ENCODE measurements around the gene DGCR8. TPM values are rescaled to one million over a fixed set of nuclear protein-coding genes. Genes with fewer than 3 reads are reported as not detected.

The DGCR8 gene
- total RNA-seq, 1 donor from 2014 or later: 29.0 TPM

GRCh38 chr22:20069331-20070042, 10.6 kb upstream of the DGCR8 start:
- H3K27ac ChIP-seq (ENCODE audit: low read depth, low read length): no peak overlapping the region
- H3K27me3 Mint-ChIP-seq (ENCODE audit: low read depth, unreplicated experiment): no peaks in the 10 kb centered on the region
- H3K9me3 Mint-ChIP-seq (ENCODE audit: unreplicated experiment): no peaks in the 10 kb centered on the region
- H2AFZ ChIP-seq (ENCODE audit: low read depth, low read length): no peak overlapping the region
- H3K4me3 ChIP-seq (ENCODE audit: insufficient read depth, low read depth, low read length): no peak overlapping the region
- DNase-seq (ENCODE audit: low read depth) (no peak), FAIRE-seq (no peak)
- H3K4me1 ChIP-seq (ENCODE audit: insufficient read depth, low read length): no peaks in the 10 kb centered on the region
- no peaks in the 10 kb centered on the region for H3K9me3 ChIP-seq (ENCODE audit: insufficient read depth, low read depth, low read length)
- no peak for TF ChIP-seq EZH2 (IDR thresholded peaks at IDR 0.05; ENCODE audit: insufficient read depth, low read length)
- TF ChIP-seq CTCF (IDR thresholded peaks at IDR 0.05; ENCODE audit: insufficient read depth, low read depth, low read length): no peak
- H3K36me3 ChIP-seq (ENCODE audit: insufficient read depth, low read length): no peaks in the 10 kb centered on the region
- no peak overlapping the region for H3K27ac Mint-ChIP-seq (ENCODE audit: unreplicated experiment)
- H4K20me1 ChIP-seq (ENCODE audit: insufficient read depth, low read length): no peaks in the 10 kb centered on the region
- no peak overlapping the region for H3K9ac ChIP-seq (ENCODE audit: low read length)
- H3K27me3 ChIP-seq (ENCODE audit: insufficient read depth, low read length): no peaks in the 10 kb centered on the region
- H3K4me2 ChIP-seq (ENCODE audit: low read length): no peak overlapping the region
- H3K4me1 Mint-ChIP-seq (ENCODE audit: low read depth, unreplicated experiment): no peaks in the 10 kb centered on the region
- no peak overlapping the region for H3K4me3 Mint-ChIP-seq (ENCODE audit: unreplicated experiment)
- peaks cover 1% of the 10 kb centered on the region for H3K36me3 Mint-ChIP-seq (ENCODE audit: low read depth, unreplicated experiment)
- H3K79me2 ChIP-seq (ENCODE audit: insufficient read depth, low read length): no peaks in the 10 kb centered on the region

- H3K27me3 ChIP-seq (ENCODE audit: insufficient read depth, low read length): no peaks in the 10 kb centered on the region
- no peaks in the 10 kb centered on the region for H3K9me3 ChIP-seq (ENCODE audit: insufficient read depth, low read depth, low read length)
- H3K36me3 Mint-ChIP-seq (ENCODE audit: low read depth, unreplicated experiment): peaks cover 1% of the 10 kb centered on the region
- no peaks in the 10 kb centered on the region for H3K9me3 Mint-ChIP-seq (ENCODE audit: unreplicated experiment)
- H2AFZ ChIP-seq (ENCODE audit: low read depth, low read length): no peak overlapping the region
- H3K27ac ChIP-seq (ENCODE audit: low read depth, low read length): no peak overlapping the region
- no peak overlapping the region for H3K4me3 Mint-ChIP-seq (ENCODE audit: unreplicated experiment)
- H3K36me3 ChIP-seq (ENCODE audit: insufficient read depth, low read length): no peaks in the 10 kb centered on the region
- no peaks in the 10 kb centered on the region for H3K79me2 ChIP-seq (ENCODE audit: insufficient read depth, low read length)
- H3K9ac ChIP-seq (ENCODE audit: low read length): no peak overlapping the region
- TF ChIP-seq CTCF (IDR thresholded peaks at IDR 0.05; ENCODE audit: insufficient read depth, low read depth, low read length) (no peak), EZH2 (IDR thresholded peaks at IDR 0.05; ENCODE audit: insufficient read depth, low read length) (no peak)
- H3K4me2 ChIP-seq (ENCODE audit: low read length): no peak overlapping the region
- H3K4me1 ChIP-seq (ENCODE audit: insufficient read depth, low read length): no peaks in the 10 kb centered on the region
- FAIRE-seq: no peak
- DNase-seq (ENCODE audit: low read depth): no peak
- H3K4me1 Mint-ChIP-seq (ENCODE audit: low read depth, unreplicated experiment): no peaks in the 10 kb centered on the region
- no peak overlapping the region for H3K4me3 ChIP-seq (ENCODE audit: insufficient read depth, low read depth, low read length)
- no peaks in the 10 kb centered on the region for H4K20me1 ChIP-seq (ENCODE audit: insufficient read depth, low read length)
- H3K27ac Mint-ChIP-seq (ENCODE audit: unreplicated experiment): no peak overlapping the region
- H3K27me3 Mint-ChIP-seq (ENCODE audit: low read depth, unreplicated experiment): no peaks in the 10 kb centered on the region
Observed at GRCh38 chr22:20071524-20071972, 8.5 kb upstream of the DGCR8 start.

- H3K27ac Mint-ChIP-seq (ENCODE audit: unreplicated experiment): no peak overlapping the region
- Histone ChIP-seq H4K20me1 (ENCODE audit: insufficient read depth, low read length) (peaks cover 6% of the 10 kb centered on the region), H2AFZ (ENCODE audit: low read depth, low read length) (no peak overlapping the region), H3K4me2 (ENCODE audit: low read length) (no peak overlapping the region), H3K9ac (ENCODE audit: low read length) (no peak overlapping the region), H3K79me2 (ENCODE audit: insufficient read depth, low read length) (peaks cover 13% of the 10 kb centered on the region), H3K36me3 (ENCODE audit: insufficient read depth, low read length) (no peaks in the 10 kb centered on the region), H3K9me3 (ENCODE audit: insufficient read depth, low read depth, low read length) (no peaks in the 10 kb centered on the region), H3K27me3 (ENCODE audit: insufficient read depth, low read length) (no peaks in the 10 kb centered on the region), H3K4me3 (ENCODE audit: insufficient read depth, low read depth, low read length) (no peak overlapping the region), H3K4me1 (ENCODE audit: insufficient read depth, low read length) (peaks cover 9% of the 10 kb centered on the region), H3K27ac (ENCODE audit: low read depth, low read length) (no peak overlapping the region)
- H3K36me3 Mint-ChIP-seq (ENCODE audit: low read depth, unreplicated experiment): no peaks in the 10 kb centered on the region
- TF ChIP-seq CTCF (IDR thresholded peaks at IDR 0.05; ENCODE audit: insufficient read depth, low read depth, low read length) (no peak), EZH2 (IDR thresholded peaks at IDR 0.05; ENCODE audit: insufficient read depth, low read length) (no peak)
- no peak for FAIRE-seq
- H3K27me3 Mint-ChIP-seq (ENCODE audit: low read depth, unreplicated experiment): no peaks in the 10 kb centered on the region
- H3K9me3 Mint-ChIP-seq (ENCODE audit: unreplicated experiment): no peaks in the 10 kb centered on the region
- H3K4me3 Mint-ChIP-seq (ENCODE audit: unreplicated experiment): no peak overlapping the region
- no peak for DNase-seq (ENCODE audit: low read depth)
- peaks cover 8% of the 10 kb centered on the region for H3K4me1 Mint-ChIP-seq (ENCODE audit: low read depth, unreplicated experiment)
Observed at GRCh38 chr22:20076627-20077172, 3.3 kb upstream of the DGCR8 start.

Data from astrocyte (in vitro differentiated cells and primary cell).